OCI-LY3 (cell line): ENCODE data around the gene IBA57.

ENCODE experiments used
- H2AFZ ChIP-seq: fragments of 200-600, 300-600 bp; shearing (Covaris generic); 2 replicates; pipeline ENCODE4 v1.6.0; 2014; ENCODE audit warnings: antibody characterized with exemption, low read depth, low read length
- H3K27ac ChIP-seq: fragments of 200-600, 300-600 bp; sonication (generic); 2 replicates; pipeline ENCODE4 v1.5.1; 2014; ENCODE audit warnings: mild to moderate bottlenecking, low read length, moderate library complexity, mixed read lengths
- H3K27me3 ChIP-seq: fragments of 200-600, 300-600 bp; sonication (generic); 2 replicates; pipeline ENCODE4 v1.6.1; 2014; ENCODE audit warnings: low read depth, low read length, mixed read lengths
- H3K36me3 ChIP-seq: fragments of 200-600, 300-600 bp; sonication (generic); replicated peaks from 2 replicates; pipeline ENCODE3; 2014; ENCODE audit warnings: low read depth, low read length, mixed read lengths
- H3K4me1 ChIP-seq: fragments of 300-600, 200-600 bp; sonication (generic); 2 replicates; pipeline ENCODE4 v1.6.1; 2014; ENCODE audit warnings: low read length, mixed read lengths
- H3K4me2 ChIP-seq: fragments of 200-600, 300-600 bp; sonication (generic); 2 replicates; pipeline ENCODE4 v1.6.1; 2014; ENCODE audit warnings: low read length, mixed read lengths
- H3K4me3 ChIP-seq: fragments of 300-600, 200-600 bp; sonication (generic); 2 replicates; pipeline ENCODE4 v1.5.1; 2014; ENCODE audit warnings: antibody characterized with exemption, mild to moderate bottlenecking, low read length, moderate library complexity
- H3K79me2 ChIP-seq: fragments of 300-600, 200-600 bp; shearing (Covaris generic); 2 replicates; pipeline ENCODE4 v1.6.1; 2014; ENCODE audit warnings: mild to moderate bottlenecking, low read length, mixed read lengths
- H3K9ac ChIP-seq: fragments of 300-600, 200-600 bp; shearing (Covaris generic); 2 replicates; pipeline ENCODE4 v1.6.0; 2014; ENCODE audit warnings: mild to moderate bottlenecking, low read length, moderate library complexity
- H3K9me3 ChIP-seq: fragments of 200-600, 300-600 bp; shearing (Covaris generic); 2 replicates; pipeline ENCODE4 v1.6.1; 2014; ENCODE audit warnings: low read length, mixed read lengths; ENCODE audit not compliant: insufficient read depth
- H4K20me1 ChIP-seq: fragments of 200-600, 300-600 bp; sonication (generic); 2 replicates; pipeline ENCODE4 v1.6.1; 2016; ENCODE audit warnings: low read length, mixed read lengths; ENCODE audit not compliant: insufficient read depth
- EZH2phosphoT487 ChIP-seq: fragments of 200-600 bp; shearing (Covaris generic); IDR thresholded peaks from 2 replicates; pipeline ENCODE4 v1.6.1; 2018; ENCODE audit warnings: antibody characterized with exemption, mixed run types, low read depth
- TF ChIP-seq, protein P1 (sequence below): fragments of 200-600, 300-600 bp; sonication (generic); IDR thresholded peaks from 2 replicates; pipeline ENCODE4 v1.5.1; 2014; ENCODE audit warnings: antibody characterized with exemption, low read length, low read depth

Gene IBA57

DNA sequence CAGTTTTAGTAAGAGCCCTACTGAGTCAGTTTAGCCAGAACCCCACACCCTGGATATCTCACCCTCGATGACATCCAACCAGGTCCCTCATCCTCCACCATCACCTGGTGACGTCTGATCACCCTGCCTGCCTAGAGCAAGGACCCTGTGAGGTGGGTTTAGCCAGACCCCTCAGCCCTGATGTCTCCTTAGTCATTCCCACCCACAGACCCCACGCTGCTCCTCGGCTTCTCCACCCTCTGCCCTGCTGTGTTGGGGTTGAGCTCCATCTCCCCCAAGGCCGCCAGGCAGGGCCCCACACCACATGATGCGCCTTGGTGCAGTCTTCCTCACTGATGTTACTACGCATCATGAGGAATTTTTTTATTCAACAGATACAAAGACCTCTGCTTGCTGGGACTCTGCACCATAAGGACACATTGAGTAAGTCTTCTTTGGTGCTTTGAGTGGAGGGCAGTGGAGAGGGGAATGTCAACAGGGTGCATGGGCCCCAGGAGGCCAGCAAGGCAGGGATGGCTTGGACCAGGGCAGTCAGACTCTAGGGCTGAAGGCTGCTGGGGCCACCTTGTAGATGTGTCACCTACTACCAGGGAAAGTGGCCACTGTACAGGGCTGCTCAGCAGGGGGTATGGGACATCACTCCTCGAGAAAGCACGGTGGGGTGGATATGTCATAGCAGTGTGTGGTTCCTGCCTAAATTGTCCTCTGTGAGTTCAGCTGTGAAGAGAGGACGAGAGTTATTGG lies 1.7 kb upstream of the IBA57 start:
- peak overlapping the region; percentile 77; the same call in 1 of the 2 replicates for H3K4me2 ChIP-seq

DNA sequence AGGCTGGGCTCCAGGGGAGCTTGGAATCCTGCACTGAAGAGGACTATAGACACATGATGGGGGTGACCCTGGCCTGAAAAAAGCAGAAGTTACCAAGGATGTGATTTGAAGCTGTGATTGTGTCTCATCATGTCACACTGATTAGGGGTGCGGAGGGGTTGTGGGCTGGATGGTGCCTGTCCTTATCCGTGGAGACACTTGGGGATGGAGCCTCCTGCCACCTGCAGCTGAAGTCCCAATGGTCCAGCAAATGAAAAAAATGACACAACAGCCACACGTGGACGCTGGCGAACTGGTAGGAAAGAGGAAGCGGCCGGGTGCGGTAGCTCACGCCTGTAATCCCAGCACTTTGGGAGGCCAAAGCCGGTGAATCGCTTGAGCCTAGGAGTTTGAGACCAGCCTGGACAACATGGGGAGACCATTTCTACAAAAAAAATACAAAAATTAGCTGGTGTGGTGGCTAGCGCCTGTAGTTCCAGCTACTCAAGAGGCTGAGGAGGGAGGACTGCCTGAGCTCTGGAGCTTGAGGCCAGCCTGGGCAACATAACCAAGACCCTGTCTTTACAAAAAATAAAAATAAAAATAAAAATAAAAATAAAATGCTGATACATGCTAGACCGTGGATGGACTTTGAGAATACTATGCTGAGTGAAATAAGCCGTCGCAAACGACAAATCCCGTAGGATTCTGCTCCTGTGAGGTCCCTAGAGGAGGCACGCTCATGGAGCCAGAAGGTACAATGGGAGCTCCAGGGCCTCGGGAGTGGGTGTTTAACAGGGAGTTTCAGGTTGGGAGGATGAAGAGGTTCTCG lies 838 bp upstream of the IBA57 start:
- peaks cover 10% of the 10 kb centered on the region for H3K4me1 ChIP-seq
- peak overlapping the region; percentile 85 for H3K4me3 ChIP-seq
- H3K36me3 ChIP-seq: no peaks in the 10 kb centered on the region
- TF ChIP-seq, protein P1, sequence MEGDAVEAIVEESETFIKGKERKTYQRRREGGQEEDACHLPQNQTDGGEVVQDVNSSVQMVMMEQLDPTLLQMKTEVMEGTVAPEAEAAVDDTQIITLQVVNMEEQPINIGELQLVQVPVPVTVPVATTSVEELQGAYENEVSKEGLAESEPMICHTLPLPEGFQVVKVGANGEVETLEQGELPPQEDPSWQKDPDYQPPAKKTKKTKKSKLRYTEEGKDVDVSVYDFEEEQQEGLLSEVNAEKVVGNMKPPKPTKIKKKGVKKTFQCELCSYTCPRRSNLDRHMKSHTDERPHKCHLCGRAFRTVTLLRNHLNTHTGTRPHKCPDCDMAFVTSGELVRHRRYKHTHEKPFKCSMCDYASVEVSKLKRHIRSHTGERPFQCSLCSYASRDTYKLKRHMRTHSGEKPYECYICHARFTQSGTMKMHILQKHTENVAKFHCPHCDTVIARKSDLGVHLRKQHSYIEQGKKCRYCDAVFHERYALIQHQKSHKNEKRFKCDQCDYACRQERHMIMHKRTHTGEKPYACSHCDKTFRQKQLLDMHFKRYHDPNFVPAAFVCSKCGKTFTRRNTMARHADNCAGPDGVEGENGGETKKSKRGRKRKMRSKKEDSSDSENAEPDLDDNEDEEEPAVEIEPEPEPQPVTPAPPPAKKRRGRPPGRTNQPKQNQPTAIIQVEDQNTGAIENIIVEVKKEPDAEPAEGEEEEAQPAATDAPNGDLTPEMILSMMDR: no peak
- TF ChIP-seq EZH2phosphoT487: no peak
- H3K27ac ChIP-seq: peak overlapping the region; percentile 54
- H4K20me1 ChIP-seq: no peaks in the 10 kb centered on the region
- peak overlapping the region; percentile 81 for H3K9ac ChIP-seq
- H3K79me2 ChIP-seq: peaks cover 9% of the 10 kb centered on the region
- no peaks in the 10 kb centered on the region for H3K9me3 ChIP-seq
- no peaks in the 10 kb centered on the region for H3K27me3 ChIP-seq
- peak overlapping the region; percentile 77 for H3K4me2 ChIP-seq
- H2AFZ ChIP-seq: peak overlapping the region; percentile 44; the same call in 1 of the 2 replicates

More for the DNA sequence above, 1.7 kb upstream of the IBA57 start:
- Histone ChIP-seq H3K4me1 (peaks cover 10% of the 10 kb centered on the region), H2AFZ (no peak overlapping the region), H3K4me3 (no peak overlapping the region), H3K27me3 (no peaks in the 10 kb centered on the region), H3K79me2 (peaks cover 9% of the 10 kb centered on the region), H3K27ac (no peak overlapping the region), H3K9ac (no peak overlapping the region), H3K36me3 (no peaks in the 10 kb centered on the region), H4K20me1 (no peaks in the 10 kb centered on the region), H3K9me3 (no peaks in the 10 kb centered on the region)
- TF ChIP-seq, protein P1: no peak
- TF ChIP-seq EZH2phosphoT487: no peak

GRCh38 chr1:228166170-228166936 lies 749 bp downstream of the IBA57 start:
- Histone ChIP-seq H3K9me3 (no peaks in the 10 kb centered on the region), H3K36me3 (no peaks in the 10 kb centered on the region), H3K9ac (peak overlapping the region; percentile 72), H3K79me2 (peaks cover 9% of the 10 kb centered on the region), H3K4me3 (peak overlapping the region; percentile 83), H4K20me1 (no peaks in the 10 kb centered on the region), H3K4me2 (peak overlapping the region; percentile 93), H3K4me1 (peaks cover 10% of the 10 kb centered on the region), H3K27me3 (no peaks in the 10 kb centered on the region), H3K27ac (peak overlapping the region; percentile 18; the same call in 1 of the 2 replicates), H2AFZ (no peak overlapping the region)
- TF ChIP-seq EZH2phosphoT487: no peak
- TF ChIP-seq, protein P1: peak; percentile 60
